RWPE2 (cell line): Measurements from ENCODE around the gene SLC2A5.

Experiments used
- ATAC-seq: fragments of 200-7000 bp; cut with Tn5 transposase; 3 replicates; pipeline ENCODE4 v1.9.1; 2021; ENCODE audit warnings: low read depth
- DNase-seq: peaks from one replicate; pipeline ENCODE4 v3.0.0-alpha.2; 2020; ENCODE audit warnings: low spot score
- H3K27ac ChIP-seq: fragments of 450-650 bp; 2 replicates; pipeline ENCODE4 v1.5.1; 2017; ENCODE audit warnings: mild to moderate bottlenecking; ENCODE audit not compliant: poor library complexity, severe bottlenecking
- H3K27me3 ChIP-seq: fragments of 250-450 bp; sonication (Bioruptor Pico); 2 replicates; pipeline ENCODE4 v1.5.1; 2021; ENCODE audit warnings: mild to moderate bottlenecking, moderate library complexity; ENCODE audit not compliant: insufficient read depth, poor library complexity, severe bottlenecking
- H3K36me3 ChIP-seq: fragments of 250-450 bp; sonication (Bioruptor Pico); 2 replicates; pipeline ENCODE4 v1.5.1; 2020; ENCODE audit warnings: low read depth, mild to moderate bottlenecking, moderate library complexity
- H3K4me1 ChIP-seq: fragments of 250-450 bp; sonication (Bioruptor Pico); 2 replicates; pipeline ENCODE4 v1.5.1; 2021; ENCODE audit warnings: mild to moderate bottlenecking, moderate library complexity; ENCODE audit not compliant: insufficient read depth, poor library complexity, severe bottlenecking
- H3K4me3 ChIP-seq: fragments of 250-450 bp; sonication (Bioruptor Pico); 2 replicates; pipeline ENCODE4 v1.5.1; 2021; ENCODE audit warnings: mild to moderate bottlenecking, moderate library complexity; ENCODE audit not compliant: severe bottlenecking
- H3K9me3 ChIP-seq: fragments of 250-450 bp; sonication (Bioruptor Pico); 2 replicates; pipeline ENCODE4 v1.5.1; 2021; ENCODE audit warnings: mild to moderate bottlenecking, moderate library complexity; ENCODE audit not compliant: severe bottlenecking
- CTCF ChIP-seq: fragments of 450-650 bp; IDR thresholded peaks from one replicate; pipeline ENCODE4 v1.5.1; 2017; ENCODE audit warnings: mild to moderate bottlenecking, moderate library complexity; ENCODE audit not compliant: poor library complexity, severe bottlenecking

Gene SLC2A5

GRCh38 chr1:8986814-8987190 lies 82.6 kb downstream of the SLC2A5 start:
- peak overlapping the region; percentile 71 for H3K27ac ChIP-seq
- H3K4me3 ChIP-seq = no peak overlapping the region

GRCh38 chr1:8985915-8986813 lies 83.3 kb downstream of the SLC2A5 start:
- Histone ChIP-seq H3K4me1 (peaks cover 6% of the 10 kb centered on the region), H3K27me3 (no peaks in the 10 kb centered on the region), H3K36me3 (no peaks in the 10 kb centered on the region), H3K4me3 (no peak overlapping the region), H3K9me3 (no peaks in the 10 kb centered on the region), H3K27ac (peak overlapping the region; percentile 71)
- DNase-seq (peak; percentile 88), ATAC-seq (peak; percentile 91)
- no peak for TF ChIP-seq CTCF

More at GRCh38 chr1:8986814-8987190, 82.6 kb downstream of the SLC2A5 start:
- DNase-seq = no peak
- peaks cover 6% of the 10 kb centered on the region for H3K4me1 ChIP-seq
- H3K9me3 ChIP-seq = no peaks in the 10 kb centered on the region
- no peaks in the 10 kb centered on the region for H3K27me3 ChIP-seq
- ATAC-seq = no peak
- H3K36me3 ChIP-seq = no peaks in the 10 kb centered on the region
- no peak for TF ChIP-seq CTCF
